Esophagus squamous epithelium (tissue), 5 donors: ENCODE results near the gene PRRG3. TPM values are rescaled to one million over a fixed set of nuclear protein-coding genes. Genes with fewer than 3 reads are reported as not detected.
A peak's percentile ranks its signal among the peaks of the same experiment; 100 is the strongest.

Experiments used
- DNase-seq: peaks from one replicate; lab custom pipeline; 2025; lab: John Stamatoyannopoulos, UW
- H3K27ac ChIP-seq, 4 donors: fragments of 200-600 bp; sonication (generic); one replicate each; pipeline ENCODE4 v1.5.1; 2016 to 2019; ENCODE audit warnings: mild to moderate bottlenecking in 1 of 4
- H3K27me3 ChIP-seq, 4 donors: fragments of 200-600 bp; sonication (generic); 1 replicate in 3 of 4; 2 replicates in 1 of 4; pipeline versions ENCODE4 v1.5.1 to v1.6.0; 2017 to 2021; ENCODE audit warnings: antibody characterized with exemption in 1 of 4
- H3K36me3 ChIP-seq, 3 donors: fragments of 200-600 bp; sonication (generic); one replicate each; pipeline ENCODE4 v1.5.1; 2016 to 2019
- H3K4me1 ChIP-seq, 3 donors: fragments of 200-600 bp; sonication (generic); one replicate each; pipeline ENCODE4 v1.5.1; 2017 to 2019
- H3K4me3 ChIP-seq, 4 donors: fragments of 200-600 bp; sonication (generic); 1 replicate in 3 of 4; 2 replicates in 1 of 4; pipeline ENCODE4 v1.5.1; 2016 to 2019; ENCODE audit warnings: mild to moderate bottlenecking in 2 of 4, moderate library complexity in 1 of 4
- H3K9me3 ChIP-seq, 3 donors: fragments of 200-600 bp; sonication (generic); one replicate each; pipeline ENCODE4 v1.5.1; 2016 to 2019
- POLR2A ChIP-seq, 4 donors: fragments of 450-650 bp; IDR thresholded peaks; one replicate each; pipeline ENCODE4 v1.6.1; 2017; ENCODE audit warnings: antibody characterized with exemption in 4 of 4, mild to moderate bottlenecking in 4 of 4, moderate library complexity in 3 of 4
- WGBS, 2 donors: methylation state at CpG; one replicate each; pipeline ENCODE4 v1.1.5; 2018; 5-methylcytosine and 5-hydroxymethylcytosine counted together
- intact Hi-C: fragments of 100-400 bp; cut with DNase I; formaldehyde crosslinking; loops from one replicate; pipeline ENCODE4 v1.15.0; 2022
- total RNA-seq, 4 donors: library from RNA; depleted of rRNA; stranded (reverse); fragments of >200 nt; gene quantifications; one replicate each; pipeline ENCODE4 v1.1.0, GENCODE V29; 2016
- TF ChIP-seq, protein P1 (sequence below), 6 experiments: fragments of 450-650 bp in 4 of 6; fragments of 200-600 bp in 2 of 6; sonication (generic) in 2 of 6; IDR thresholded peaks; one replicate each; pipeline ENCODE4 v1.5.1; 2016 to 2019; ENCODE audit warnings: antibody characterized with exemption in 6 of 6, mild to moderate bottlenecking in 4 of 6, moderate library complexity in 4 of 6
- donor health status: DM: yes; HTN: yes; CAD: no.

The PRRG3 gene
- total RNA-seq, 4 donors from 2014 or later, result 0.15 to 1.1 (median 0.41) TPM; not detected in 1

DNA sequence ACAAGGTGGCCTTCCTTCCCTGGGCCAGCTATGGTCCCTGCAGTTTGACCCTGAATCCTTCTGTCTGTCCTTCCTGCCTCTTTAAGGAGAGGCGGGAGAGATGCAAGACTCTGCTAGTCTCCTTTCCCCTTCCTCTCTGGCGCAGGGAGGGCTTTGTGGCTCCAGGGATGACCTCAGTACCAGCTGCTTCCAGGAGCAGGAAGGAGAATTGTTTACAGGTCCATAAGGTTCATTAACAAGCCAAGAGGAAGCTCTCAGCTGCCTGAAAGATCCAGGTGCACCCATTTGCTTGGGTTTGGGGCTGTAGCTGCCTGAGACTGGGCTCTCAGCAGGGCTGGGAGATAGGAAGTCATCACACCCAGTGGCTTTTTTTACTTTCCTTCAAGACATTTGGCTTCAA is 16.5 kb downstream of the PRRG3 start:
- TF ChIP-seq, protein P1, sequence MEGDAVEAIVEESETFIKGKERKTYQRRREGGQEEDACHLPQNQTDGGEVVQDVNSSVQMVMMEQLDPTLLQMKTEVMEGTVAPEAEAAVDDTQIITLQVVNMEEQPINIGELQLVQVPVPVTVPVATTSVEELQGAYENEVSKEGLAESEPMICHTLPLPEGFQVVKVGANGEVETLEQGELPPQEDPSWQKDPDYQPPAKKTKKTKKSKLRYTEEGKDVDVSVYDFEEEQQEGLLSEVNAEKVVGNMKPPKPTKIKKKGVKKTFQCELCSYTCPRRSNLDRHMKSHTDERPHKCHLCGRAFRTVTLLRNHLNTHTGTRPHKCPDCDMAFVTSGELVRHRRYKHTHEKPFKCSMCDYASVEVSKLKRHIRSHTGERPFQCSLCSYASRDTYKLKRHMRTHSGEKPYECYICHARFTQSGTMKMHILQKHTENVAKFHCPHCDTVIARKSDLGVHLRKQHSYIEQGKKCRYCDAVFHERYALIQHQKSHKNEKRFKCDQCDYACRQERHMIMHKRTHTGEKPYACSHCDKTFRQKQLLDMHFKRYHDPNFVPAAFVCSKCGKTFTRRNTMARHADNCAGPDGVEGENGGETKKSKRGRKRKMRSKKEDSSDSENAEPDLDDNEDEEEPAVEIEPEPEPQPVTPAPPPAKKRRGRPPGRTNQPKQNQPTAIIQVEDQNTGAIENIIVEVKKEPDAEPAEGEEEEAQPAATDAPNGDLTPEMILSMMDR (IDR thresholded peaks at IDR 0.05), result no peak
- TF ChIP-seq POLR2A (IDR thresholded peaks at IDR 0.05), result no peak
- intact Hi-C loops, result no loop called here
- H3K4me3 ChIP-seq, result no peak overlapping the region
- DNase-seq, result no peak
- no peaks in the 10 kb centered on the region for H3K9me3 ChIP-seq
- H3K27ac ChIP-seq, result no peak overlapping the region
- WGBS, 2 donors, result 18% methylated on average over 2 of the region's 2 CpGs; no CpG with 5 or more reads in 1 of the 2 donors
- H3K27me3 ChIP-seq, result no peaks in the 10 kb centered on the region
- no peaks in the 10 kb centered on the region for H3K36me3 ChIP-seq
- H3K4me1 ChIP-seq, result no peaks in the 10 kb centered on the region

DNA sequence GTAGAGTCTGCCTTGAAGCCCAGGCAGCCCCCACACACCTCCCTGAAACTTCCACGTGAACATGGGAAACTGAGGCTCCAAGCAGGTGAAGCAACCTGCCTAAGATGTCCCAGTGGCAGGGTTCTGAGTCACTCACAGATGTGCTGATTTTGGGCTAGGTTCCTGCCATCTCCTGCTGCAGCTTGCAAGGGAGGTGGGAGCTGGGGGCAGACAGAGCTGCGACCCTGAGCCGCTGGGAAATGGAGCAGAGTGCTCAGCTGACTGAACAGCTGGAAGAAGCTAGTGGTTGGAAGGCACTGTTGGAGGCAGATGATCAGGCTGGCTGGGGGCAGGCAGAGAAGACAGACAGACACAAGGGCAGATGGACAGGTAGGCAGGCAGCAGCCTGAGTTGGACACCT is 17.0 kb downstream of the PRRG3 start:
- 40% methylated on average over 3 of the region's 3 CpGs; no CpG with 5 or more reads in 1 of the 2 donors for WGBS, 2 donors
- DNase-seq, result no peak
- Histone ChIP-seq H3K9me3 (no peaks in the 10 kb centered on the region), H3K36me3 (no peaks in the 10 kb centered on the region), H3K27me3 (no peaks in the 10 kb centered on the region), H3K4me3 (no peak overlapping the region), H3K27ac (no peak overlapping the region), H3K4me1 (no peaks in the 10 kb centered on the region)
- TF ChIP-seq, protein P1 (IDR thresholded peaks at IDR 0.05), result no peak
- no peak for TF ChIP-seq POLR2A (IDR thresholded peaks at IDR 0.05)
- intact Hi-C loops, result no loop called here

DNA sequence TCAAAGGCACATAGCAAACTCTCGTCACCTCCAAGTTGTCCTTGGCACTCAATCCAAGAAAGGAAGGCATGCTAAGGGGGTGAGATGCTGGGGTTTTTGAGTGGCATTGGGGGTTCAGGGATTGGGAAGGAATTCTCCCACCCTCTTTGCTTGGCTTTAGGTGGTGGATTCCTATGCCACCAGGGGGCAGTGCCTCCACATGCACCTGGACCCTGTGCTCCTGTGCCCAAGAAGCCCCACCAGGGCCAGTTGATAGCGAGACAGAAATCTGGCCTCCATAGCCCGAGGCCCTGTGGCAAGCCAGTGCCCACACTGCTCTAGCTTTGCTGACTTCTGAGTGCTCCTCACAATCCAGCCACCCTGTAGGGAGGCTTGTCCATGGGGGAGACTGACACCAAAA is 18.6 kb downstream of the PRRG3 start:
- no peaks in the 10 kb centered on the region for H3K36me3 ChIP-seq
- intact Hi-C loops, result no loop called here
- WGBS, 2 donors, result 38% methylated on average over 2 of the region's 3 CpGs; no CpG with 5 or more reads in 1 of the 2 donors
- no peaks in the 10 kb centered on the region for H3K9me3 ChIP-seq
- H3K4me3 ChIP-seq, result no peak overlapping the region
- no peaks in the 10 kb centered on the region for H3K27me3 ChIP-seq
- no peak overlapping the region for H3K27ac ChIP-seq
- H3K4me1 ChIP-seq, result no peaks in the 10 kb centered on the region
- no peak for DNase-seq
- TF ChIP-seq, protein P1 (IDR thresholded peaks at IDR 0.05), result peak in 5 of 6 experiments; percentile 14 to 43 (median 39)
- TF ChIP-seq POLR2A (IDR thresholded peaks at IDR 0.05), result no peak

DNA sequence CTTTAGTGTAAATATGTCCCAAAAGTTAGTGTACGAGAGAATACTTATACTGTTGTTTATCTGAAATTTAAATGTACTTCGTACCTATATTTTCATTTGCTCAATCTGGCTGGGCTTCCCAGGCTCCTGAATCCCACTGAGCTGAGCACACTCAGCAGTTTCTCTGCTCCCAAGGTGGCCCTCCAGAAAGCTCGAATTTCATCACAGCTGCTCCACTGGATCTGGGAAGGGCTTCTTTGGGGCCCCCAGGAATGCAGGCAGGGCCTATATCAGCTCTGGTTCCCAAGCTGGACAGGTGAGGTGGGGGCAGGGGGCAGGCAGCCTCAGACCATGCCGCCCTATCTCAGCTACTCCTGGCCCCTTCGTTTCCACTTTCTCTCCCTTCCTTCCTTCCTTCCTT is 19.1 kb downstream of the PRRG3 start:
- intact Hi-C loops, result no loop called here
- no peaks in the 10 kb centered on the region for H3K9me3 ChIP-seq
- 61 to 78% methylated on average over 4 to 5 of the region's 5 CpGs for WGBS, 2 donors
- H3K27ac ChIP-seq, result no peak overlapping the region
- no peak for DNase-seq
- H3K36me3 ChIP-seq, result no peaks in the 10 kb centered on the region
- H3K4me1 ChIP-seq, result no peaks in the 10 kb centered on the region
- H3K4me3 ChIP-seq, result no peak overlapping the region
- no peaks in the 10 kb centered on the region for H3K27me3 ChIP-seq
- no peak for TF ChIP-seq POLR2A (IDR thresholded peaks at IDR 0.05)
- TF ChIP-seq, protein P1 (IDR thresholded peaks at IDR 0.05), result no peak

DNA sequence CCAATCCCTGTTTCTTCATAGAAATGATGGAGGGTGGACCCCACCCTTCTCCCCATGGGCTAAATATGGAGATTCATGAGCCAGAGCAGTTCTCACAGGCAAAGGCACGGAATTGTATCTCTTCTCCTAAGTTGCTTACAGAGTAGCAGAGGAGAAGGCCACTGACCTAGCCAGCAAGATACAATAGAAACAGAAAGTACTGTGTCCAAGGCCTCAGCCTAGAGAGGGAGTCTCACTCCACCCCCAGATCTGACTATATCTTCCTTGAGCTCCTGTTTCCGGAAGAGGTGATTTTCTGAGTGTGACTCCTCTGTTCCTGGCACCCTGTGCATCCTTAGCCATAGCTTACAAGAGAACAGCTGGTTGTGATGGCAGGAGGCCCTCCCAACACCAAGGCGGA is 20.5 kb downstream of the PRRG3 start, which contains the start of gene FATE1:
FATE1 (plus strand) TSS at position 284 of the 400 bp plus-strand sequence; CDS start at position 369, 85 bp downstream.
- no peak within 1 kb of the TSS for H3K27ac ChIP-seq
- H3K27me3 ChIP-seq, result no peaks in the 10 kb centered on the region
- no peak for TF ChIP-seq POLR2A (IDR thresholded peaks at IDR 0.05)
- TF ChIP-seq, protein P1 (IDR thresholded peaks at IDR 0.05), result no peak

More for the DNA sequence above, 20.5 kb downstream of the PRRG3 start, which contains the start of gene FATE1:
- Histone ChIP-seq H3K4me1 (no peaks in the 10 kb centered on the region), H3K36me3 (no peaks in the 10 kb centered on the region), H3K4me3 (no peak within 1 kb of the TSS), H3K9me3 (no peaks in the 10 kb centered on the region)
- 40% methylated on average over 1 of the region's 3 CpGs; no CpG with 5 or more reads in 1 of the 2 donors for WGBS, 2 donors
- no peak for DNase-seq
- intact Hi-C loops, result no loop called here
